OCI-LY7 (cell line): Measurements from ENCODE around the gene FAM184B. TPM values are rescaled to one million over a fixed set of nuclear protein-coding genes. Genes with fewer than 3 reads are reported as not detected.

Experiments used
- BruUV-seq: library from RNA; stranded (reverse); fragments of 400-500 nt; replicated peaks from 2 replicates; lab custom pipeline; 2021; lab: Mats Ljungman, UMichigan
- CTCF ChIA-PET: fragments of 300-600 bp; sonication (Branson Sonifier 250); formaldehyde crosslinking; loops from one replicate; lab custom pipeline; 2022; ENCODE audit warnings: antibody characterized with exemption; ENCODE audit not compliant: unreplicated experiment; lab: Charles Lee
- POLR2A ChIA-PET: fragments of 300-600 bp; sonication (Branson Sonifier 250); formaldehyde crosslinking; loops from one replicate; lab custom pipeline; 2022; ENCODE audit warnings: antibody characterized with exemption; lab: Charles Lee
- DNase-seq: peaks from one replicate; pipeline ENCODE4 v3.0.0-alpha.2; 2015; ENCODE audit warnings: low spot score
- H2AFZ ChIP-seq: fragments of 200-600 bp; sonication (generic), shearing (Covaris generic); 2 replicates; pipeline ENCODE4 v1.6.1; 2014; ENCODE audit warnings: mild to moderate bottlenecking, antibody characterized with exemption, low read length, moderate library complexity
- H3K27ac ChIP-seq: fragments of 200-600 bp; sonication (generic); 2 replicates; pipeline ENCODE4 v1.5.1; 2014; ENCODE audit warnings: mixed run types, low read depth, mild to moderate bottlenecking, moderate library complexity, low read length, inconsistent platforms; ENCODE audit not compliant: poor library complexity, severe bottlenecking
- H3K36me3 ChIP-seq: fragments of 200-600 bp; sonication (generic); 2 replicates; pipeline ENCODE4 v1.6.1; 2014; ENCODE audit warnings: mild to moderate bottlenecking, antibody characterized with exemption, low read length, moderate library complexity, mixed read lengths; ENCODE audit not compliant: insufficient read depth
- H3K4me1 ChIP-seq: fragments of 200-600 bp; sonication (generic); 2 replicates; pipeline ENCODE4 v1.5.1; 2014; ENCODE audit warnings: mild to moderate bottlenecking, low read length; ENCODE audit not compliant: insufficient read depth, poor library complexity, severe bottlenecking
- H3K4me2 ChIP-seq: fragments of 200-600 bp; sonication (generic); 2 replicates; pipeline ENCODE4 v1.6.1; 2014; ENCODE audit warnings: mild to moderate bottlenecking, low read length
- H3K4me3 ChIP-seq: fragments of 200-600 bp; sonication (generic); 2 replicates; pipeline ENCODE4 v1.5.1; 2014; ENCODE audit warnings: mild to moderate bottlenecking, low read depth, low read length; ENCODE audit not compliant: poor library complexity, severe bottlenecking
- H3K79me2 ChIP-seq: fragments of 200-600 bp; sonication (generic); 2 replicates; pipeline ENCODE4 v1.6.1; 2016; ENCODE audit warnings: low read depth, mild to moderate bottlenecking, low read length, moderate library complexity, mixed read lengths; ENCODE audit not compliant: insufficient read depth
- H3K9me2 ChIP-seq: fragments of 200-600 bp; sonication (generic); 2 replicates; pipeline ENCODE4 v1.6.1; 2016; ENCODE audit warnings: mild to moderate bottlenecking, low read length, mixed read lengths; ENCODE audit not compliant: insufficient read depth
- H3K9me3 ChIP-seq: fragments of 200-600 bp; sonication (generic); 2 replicates; pipeline ENCODE4 v1.6.1; 2014; ENCODE audit warnings: mild to moderate bottlenecking, mixed run types, low read length, mixed read lengths
- H4K20me1 ChIP-seq: fragments of 200-600 bp; sonication (generic); 2 replicates; pipeline ENCODE4 v1.6.1; 2014; ENCODE audit warnings: mild to moderate bottlenecking, antibody characterized with exemption, low read length, moderate library complexity, mixed read lengths; ENCODE audit not compliant: insufficient read depth
- EZH2phosphoT487 ChIP-seq: fragments of 200-600 bp; sonication (generic); IDR thresholded peaks from 2 replicates; pipeline ENCODE4 v1.6.1; 2018; ENCODE audit warnings: low read depth, borderline replicate concordance, mild to moderate bottlenecking, mixed run types, antibody characterized with exemption, low read length, moderate library complexity, mixed read lengths
- intact Hi-C: fragments of 100-400 bp; cut with micrococcal nuclease; formaldehyde crosslinking; loops from one replicate; pipeline ENCODE4 v1.10.0; 2022; ENCODE audit not compliant: unreplicated experiment
- total RNA-seq, 2 experiments: library from RNA; depleted of rRNA in 1 of 2; stranded (reverse); fragments of >200 nt in 1 of 2; shearing (Covaris generic) in 1 of 2; gene quantifications; 2 replicates each; pipeline ENCODE4 v1.2.3, GENCODE V29; 2014 to 2022
- TF ChIP-seq, protein P1 (sequence below): fragments of 200-600 bp; sonication (generic); conservative IDR thresholded peaks from 2 replicates; pipeline ENCODE4 v1.5.1; 2014; ENCODE audit warnings: mild to moderate bottlenecking, antibody characterized with exemption, low read length, moderate library complexity, mixed read lengths

The FAM184B gene
- total RNA-seq, 2 experiments from 2014 or later: not detected

DNA sequence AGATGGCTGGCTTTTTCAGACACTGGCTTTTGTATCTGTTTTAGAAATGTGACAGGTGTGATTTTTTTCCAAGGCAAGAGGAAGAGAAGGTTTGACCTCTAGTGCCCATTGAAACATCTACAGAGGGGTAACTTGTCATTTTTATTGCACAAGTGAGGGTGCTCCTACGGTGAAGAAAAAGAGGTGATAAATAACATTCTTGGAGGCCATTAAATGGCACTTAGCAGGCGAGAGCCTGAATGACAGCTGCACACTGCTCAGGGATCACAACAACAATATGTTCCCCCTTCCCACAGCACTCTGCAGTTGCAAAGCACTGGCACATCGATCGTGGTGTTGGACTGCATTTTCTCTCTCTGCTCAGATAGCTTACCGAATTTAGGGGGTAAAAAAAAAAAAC lies 22.9 kb downstream of the FAM184B start:
- TF ChIP-seq, protein P1, sequence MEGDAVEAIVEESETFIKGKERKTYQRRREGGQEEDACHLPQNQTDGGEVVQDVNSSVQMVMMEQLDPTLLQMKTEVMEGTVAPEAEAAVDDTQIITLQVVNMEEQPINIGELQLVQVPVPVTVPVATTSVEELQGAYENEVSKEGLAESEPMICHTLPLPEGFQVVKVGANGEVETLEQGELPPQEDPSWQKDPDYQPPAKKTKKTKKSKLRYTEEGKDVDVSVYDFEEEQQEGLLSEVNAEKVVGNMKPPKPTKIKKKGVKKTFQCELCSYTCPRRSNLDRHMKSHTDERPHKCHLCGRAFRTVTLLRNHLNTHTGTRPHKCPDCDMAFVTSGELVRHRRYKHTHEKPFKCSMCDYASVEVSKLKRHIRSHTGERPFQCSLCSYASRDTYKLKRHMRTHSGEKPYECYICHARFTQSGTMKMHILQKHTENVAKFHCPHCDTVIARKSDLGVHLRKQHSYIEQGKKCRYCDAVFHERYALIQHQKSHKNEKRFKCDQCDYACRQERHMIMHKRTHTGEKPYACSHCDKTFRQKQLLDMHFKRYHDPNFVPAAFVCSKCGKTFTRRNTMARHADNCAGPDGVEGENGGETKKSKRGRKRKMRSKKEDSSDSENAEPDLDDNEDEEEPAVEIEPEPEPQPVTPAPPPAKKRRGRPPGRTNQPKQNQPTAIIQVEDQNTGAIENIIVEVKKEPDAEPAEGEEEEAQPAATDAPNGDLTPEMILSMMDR: no peak
- no peak for TF ChIP-seq EZH2phosphoT487
- CTCF ChIA-PET: no interaction called here
- H3K4me1 ChIP-seq: no peaks in the 10 kb centered on the region
- no peak overlapping the region for H3K4me3 ChIP-seq
- no peaks in the 10 kb centered on the region for H3K36me3 ChIP-seq
- no peaks in the 10 kb centered on the region for H4K20me1 ChIP-seq
- intact Hi-C loops: no loop called here
- no peak overlapping the region for H3K27ac ChIP-seq
- H3K79me2 ChIP-seq: no peaks in the 10 kb centered on the region
- no peak overlapping the region for H2AFZ ChIP-seq
- no peaks in the 10 kb centered on the region for H3K9me3 ChIP-seq
- DNase-seq: no peak
- H3K9me2 ChIP-seq: no peaks in the 10 kb centered on the region
- POLR2A ChIA-PET: no interaction called here
- H3K4me2 ChIP-seq: no peak overlapping the region
- no TSS peak for BruUV-seq

DNA sequence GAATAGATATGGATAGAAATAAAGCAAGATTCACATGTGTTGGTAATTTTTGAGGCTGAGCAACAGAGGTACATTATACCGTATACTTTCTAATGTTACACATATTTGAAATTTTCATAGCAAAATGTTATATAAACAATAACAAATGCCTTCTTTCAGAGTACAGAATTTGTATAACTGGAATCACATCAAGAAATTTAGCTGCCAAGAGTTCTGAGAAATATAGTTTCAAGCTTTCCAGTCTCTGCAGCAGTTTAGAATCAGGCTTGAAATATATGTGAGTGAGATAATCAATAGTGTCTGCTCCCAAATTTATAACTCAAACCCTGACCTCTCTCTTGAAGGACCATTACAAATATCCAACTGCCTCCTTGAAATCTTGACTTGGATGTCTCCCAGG lies 23.8 kb downstream of the FAM184B start:
- no peak overlapping the region for H2AFZ ChIP-seq
- POLR2A ChIA-PET: no interaction called here
- no peaks in the 10 kb centered on the region for H3K36me3 ChIP-seq

DNA sequence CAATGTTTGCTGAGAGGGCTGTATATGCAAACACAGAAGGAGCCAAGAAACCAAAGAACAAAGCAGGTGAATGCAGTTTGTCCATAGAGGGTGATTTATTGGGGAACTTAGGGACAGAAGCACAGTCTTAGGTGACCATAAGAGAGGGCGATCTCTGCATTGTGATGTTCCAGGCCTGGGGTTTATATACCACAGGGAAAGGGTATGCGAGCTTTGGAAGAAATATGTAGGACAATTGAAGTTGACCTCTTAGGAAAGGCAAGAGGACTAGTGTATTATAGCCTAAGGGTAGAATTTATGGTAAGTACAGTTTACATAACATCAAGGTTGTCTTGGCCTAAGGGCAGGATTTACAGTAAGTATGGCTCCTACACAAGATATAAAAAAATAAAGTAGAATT lies 27.8 kb downstream of the FAM184B start:
- H3K79me2 ChIP-seq: no peaks in the 10 kb centered on the region
- H3K4me3 ChIP-seq: no peak overlapping the region
- POLR2A ChIA-PET: no interaction called here
- H3K36me3 ChIP-seq: no peaks in the 10 kb centered on the region
- CTCF ChIA-PET: no interaction called here
- no peaks in the 10 kb centered on the region for H3K9me3 ChIP-seq
- intact Hi-C loops: no loop called here
- no peak for TF ChIP-seq EZH2phosphoT487
- TF ChIP-seq, protein P1: no peak
- no peaks in the 10 kb centered on the region for H3K9me2 ChIP-seq
- no peaks in the 10 kb centered on the region for H4K20me1 ChIP-seq
- H3K4me2 ChIP-seq: no peak overlapping the region
- H3K4me1 ChIP-seq: no peaks in the 10 kb centered on the region
- no peak overlapping the region for H3K27ac ChIP-seq
- H2AFZ ChIP-seq: no peak overlapping the region
- no peak for DNase-seq
- BruUV-seq: no TSS peak

More for the DNA sequence above, 23.8 kb downstream of the FAM184B start:
- H3K9me3 ChIP-seq: no peaks in the 10 kb centered on the region
- no peaks in the 10 kb centered on the region for H3K9me2 ChIP-seq
- DNase-seq: no peak
- TF ChIP-seq, protein P1: no peak
- TF ChIP-seq EZH2phosphoT487: no peak
- intact Hi-C loops: no loop called here
- H3K4me1 ChIP-seq: no peaks in the 10 kb centered on the region
- H3K4me3 ChIP-seq: no peak overlapping the region
- BruUV-seq: no TSS peak
- no peak overlapping the region for H3K4me2 ChIP-seq
- CTCF ChIA-PET: no interaction called here
- H4K20me1 ChIP-seq: no peaks in the 10 kb centered on the region
- no peak overlapping the region for H3K27ac ChIP-seq
- no peaks in the 10 kb centered on the region for H3K79me2 ChIP-seq
